ENCODE measurements around the gene IDH1. TPM values are rescaled to one million over a fixed set of nuclear protein-coding genes. Genes with fewer than 3 reads are reported as not detected.

The IDH1 gene
- total RNA-seq, 1 experiment from 2014 or later: 91.2 TPM

DNA sequence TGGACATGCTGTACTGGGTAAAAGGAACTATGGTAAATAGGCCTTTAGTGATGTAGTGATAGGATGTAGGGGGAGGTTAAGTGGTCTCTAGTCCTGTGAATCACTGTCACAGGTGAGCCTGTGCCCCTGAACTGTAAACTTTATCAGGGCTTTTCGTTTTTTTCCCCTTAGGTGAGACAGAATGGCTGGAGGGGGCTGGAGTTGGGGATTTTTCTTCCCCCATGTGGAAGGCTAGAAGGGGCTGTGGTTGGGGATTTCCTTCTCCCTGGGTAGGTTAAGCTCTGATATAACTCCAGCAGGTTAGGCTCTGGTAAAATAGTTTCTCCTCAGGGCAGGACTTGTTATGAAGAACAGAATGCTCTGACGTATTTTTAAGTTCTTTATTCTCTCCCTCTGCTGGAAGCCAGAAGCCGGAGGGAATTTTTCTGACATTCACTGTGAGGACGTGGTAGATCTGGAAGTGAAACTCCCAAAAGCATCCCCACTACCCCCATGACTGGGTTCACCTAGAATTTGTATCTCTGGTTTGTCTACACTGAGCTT is 39.7 kb upstream of the IDH1 start:
- no peak overlapping the region for H3K9ac ChIP-seq (ENCODE audit: low read length)
- no peak for DNase-seq (ENCODE audit: low read depth, low spot score)
- H3K9me2 ChIP-seq (ENCODE audit: insufficient read depth): no peaks in the 10 kb centered on the region
- H3K27me3 ChIP-seq (ENCODE audit: insufficient read depth, low read length): no peaks in the 10 kb centered on the region
- POLR2A ChIA-PET: no interaction called here
- peaks cover 6% of the 10 kb centered on the region; the same call in 1 of the 2 replicates for H3K79me2 ChIP-seq (ENCODE audit: insufficient read depth, low read length)
- ATAC-seq: no peak
- H3K27ac ChIP-seq (ENCODE audit: low read depth, low read length): no peak overlapping the region
- no peaks in the 10 kb centered on the region for H4K20me1 ChIP-seq (ENCODE audit: insufficient read depth)
- intact Hi-C loops (cut with micrococcal nuclease): no loop called here
- H3K9me3 ChIP-seq (ENCODE audit: control insufficient read depth in 1 of 2, insufficient read depth in 1 of 2, low read depth in 1 of 2, low read length in 2 of 2): no peaks in the 10 kb centered on the region
- H3K36me3 ChIP-seq (ENCODE audit: control insufficient read depth in 1 of 2, insufficient read depth in 2 of 2, low read length in 2 of 2): 0 out of 4 replicates have a peak, but pooled peaks cover 0 to 2% of the 10 kb centered on the region in 2 experiments
- CTCF ChIA-PET: no interaction called here
- no peak overlapping the region for H3K4me2 ChIP-seq (ENCODE audit: low read length)
- H2AFZ ChIP-seq (ENCODE audit: low read depth, low read length, poor library complexity, severe bottlenecking): no peak overlapping the region
- no peak overlapping the region for H3K4me3 ChIP-seq (replicated peaks in 1 of 2; ENCODE audit: low read depth in 1 of 2, low read length in 2 of 2)
- BruUV-seq (replicated peaks): no TSS peak
- RAD21 ChIA-PET (ENCODE audit: low non-redundant PET in 1 of 2, low total read pairs in 2 of 2, uncharacterized antibody in 2 of 2, unreplicated experiment in 2 of 2): no interaction called here
- TF ChIP-seq JUND (IDR thresholded peaks at IDR 0.05) (no peak), CEBPB (IDR thresholded peaks at IDR 0.05; ENCODE audit: low read depth) (no peak), POLR2A (IDR thresholded peaks at IDR 0.05; ENCODE audit: borderline replicate concordance, extremely low read depth, insufficient read depth, insufficient read length) (no peak), RAD21 (IDR thresholded peaks at IDR 0.05; ENCODE audit: low read depth) (no peak)
- TF ChIP-seq, protein P1, sequence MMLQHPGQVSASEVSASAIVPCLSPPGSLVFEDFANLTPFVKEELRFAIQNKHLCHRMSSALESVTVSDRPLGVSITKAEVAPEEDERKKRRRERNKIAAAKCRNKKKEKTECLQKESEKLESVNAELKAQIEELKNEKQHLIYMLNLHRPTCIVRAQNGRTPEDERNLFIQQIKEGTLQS (IDR thresholded peaks at IDR 0.05): no peak
- H3K4me1 ChIP-seq (ENCODE audit: control insufficient read depth in 1 of 2, insufficient read depth in 2 of 2, low read length in 2 of 2): no peaks in the 10 kb centered on the region

DNA sequence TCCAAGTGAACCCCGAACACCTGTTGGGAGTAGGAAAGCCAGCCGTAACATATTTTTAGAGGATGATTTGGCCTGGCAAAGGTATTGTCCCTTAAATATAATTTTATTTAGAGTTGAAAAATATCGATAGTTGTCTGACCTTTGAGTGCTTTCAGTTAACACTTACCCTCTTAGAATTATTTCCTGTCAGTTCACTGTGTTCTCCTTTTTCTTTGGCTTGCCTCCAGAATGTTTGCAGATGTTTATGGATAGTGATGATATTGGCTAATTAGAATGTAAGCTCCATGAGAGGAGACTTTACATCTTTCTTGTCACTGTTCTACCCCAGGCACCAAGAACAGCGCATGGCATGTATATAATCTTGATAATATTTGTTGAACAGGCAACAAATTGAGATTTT is 31.0 kb upstream of the IDH1 start:
- H2AFZ ChIP-seq (ENCODE audit: low read depth, low read length, poor library complexity, severe bottlenecking): no peak overlapping the region
- H3K27ac ChIP-seq (ENCODE audit: low read depth, low read length): no peak overlapping the region
- DNase-seq (ENCODE audit: low read depth, low spot score) (no peak), ATAC-seq (no peak)
- ChIA-PET POLR2A (no interaction called here), RAD21 (ENCODE audit: low non-redundant PET in 1 of 2, low total read pairs in 2 of 2, uncharacterized antibody in 2 of 2, unreplicated experiment in 2 of 2) (no interaction called here), CTCF (no interaction called here)
- no peak overlapping the region for H3K4me2 ChIP-seq (ENCODE audit: low read length)
- BruUV-seq (replicated peaks): no TSS peak
- TF ChIP-seq, protein P2, sequence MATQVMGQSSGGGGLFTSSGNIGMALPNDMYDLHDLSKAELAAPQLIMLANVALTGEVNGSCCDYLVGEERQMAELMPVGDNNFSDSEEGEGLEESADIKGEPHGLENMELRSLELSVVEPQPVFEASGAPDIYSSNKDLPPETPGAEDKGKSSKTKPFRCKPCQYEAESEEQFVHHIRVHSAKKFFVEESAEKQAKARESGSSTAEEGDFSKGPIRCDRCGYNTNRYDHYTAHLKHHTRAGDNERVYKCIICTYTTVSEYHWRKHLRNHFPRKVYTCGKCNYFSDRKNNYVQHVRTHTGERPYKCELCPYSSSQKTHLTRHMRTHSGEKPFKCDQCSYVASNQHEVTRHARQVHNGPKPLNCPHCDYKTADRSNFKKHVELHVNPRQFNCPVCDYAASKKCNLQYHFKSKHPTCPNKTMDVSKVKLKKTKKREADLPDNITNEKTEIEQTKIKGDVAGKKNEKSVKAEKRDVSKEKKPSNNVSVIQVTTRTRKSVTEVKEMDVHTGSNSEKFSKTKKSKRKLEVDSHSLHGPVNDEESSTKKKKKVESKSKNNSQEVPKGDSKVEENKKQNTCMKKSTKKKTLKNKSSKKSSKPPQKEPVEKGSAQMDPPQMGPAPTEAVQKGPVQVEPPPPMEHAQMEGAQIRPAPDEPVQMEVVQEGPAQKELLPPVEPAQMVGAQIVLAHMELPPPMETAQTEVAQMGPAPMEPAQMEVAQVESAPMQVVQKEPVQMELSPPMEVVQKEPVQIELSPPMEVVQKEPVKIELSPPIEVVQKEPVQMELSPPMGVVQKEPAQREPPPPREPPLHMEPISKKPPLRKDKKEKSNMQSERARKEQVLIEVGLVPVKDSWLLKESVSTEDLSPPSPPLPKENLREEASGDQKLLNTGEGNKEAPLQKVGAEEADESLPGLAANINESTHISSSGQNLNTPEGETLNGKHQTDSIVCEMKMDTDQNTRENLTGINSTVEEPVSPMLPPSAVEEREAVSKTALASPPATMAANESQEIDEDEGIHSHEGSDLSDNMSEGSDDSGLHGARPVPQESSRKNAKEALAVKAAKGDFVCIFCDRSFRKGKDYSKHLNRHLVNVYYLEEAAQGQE (IDR thresholded peaks at IDR 0.05; ENCODE audit: low read depth): no peak
- TF ChIP-seq POLR2A (IDR thresholded peaks at IDR 0.05; ENCODE audit: borderline replicate concordance, extremely low read depth, insufficient read depth, insufficient read length) (no peak), SP1 (IDR thresholded peaks at IDR 0.05; ENCODE audit: low read depth) (no peak), CTCF (IDR thresholded peaks at IDR 0.05 in 2 of 3, conservative IDR thresholded peaks at IDR 0.05 in 1 of 3; ENCODE audit: borderline replicate concordance in 1 of 3, insufficient read depth in 1 of 3, low read depth in 2 of 3, low read length in 2 of 3) (no peak), CEBPB (IDR thresholded peaks at IDR 0.05; ENCODE audit: low read depth) (no peak), ELF1 (IDR thresholded peaks at IDR 0.05; ENCODE audit: borderline replicate concordance, low read depth) (no peak), SIN3A (IDR thresholded peaks at IDR 0.05; ENCODE audit: low read depth) (no peak)
- TF ChIP-seq, protein P3, sequence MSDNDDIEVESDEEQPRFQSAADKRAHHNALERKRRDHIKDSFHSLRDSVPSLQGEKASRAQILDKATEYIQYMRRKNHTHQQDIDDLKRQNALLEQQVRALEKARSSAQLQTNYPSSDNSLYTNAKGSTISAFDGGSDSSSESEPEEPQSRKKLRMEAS (IDR thresholded peaks at IDR 0.05): no peak
- no peaks in the 10 kb centered on the region for H3K9me2 ChIP-seq (ENCODE audit: insufficient read depth)
- intact Hi-C loops (cut with micrococcal nuclease): no loop called here
- no peaks in the 10 kb centered on the region for H3K27me3 ChIP-seq (ENCODE audit: insufficient read depth, low read length)
- peaks cover under 1 to 1% of the 10 kb centered on the region in 2 experiments; a peak in 2 of 4 replicates for H3K4me1 ChIP-seq (ENCODE audit: control insufficient read depth in 1 of 2, insufficient read depth in 2 of 2, low read length in 2 of 2)
- peaks cover 4 to 14% of the 10 kb centered on the region in 2 experiments; a peak in 2 of 4 replicates for H3K36me3 ChIP-seq (ENCODE audit: control insufficient read depth in 1 of 2, insufficient read depth in 2 of 2, low read length in 2 of 2)
- H4K20me1 ChIP-seq (ENCODE audit: insufficient read depth): no peaks in the 10 kb centered on the region
- no peak overlapping the region for H3K4me3 ChIP-seq (replicated peaks in 1 of 2; ENCODE audit: low read depth in 1 of 2, low read length in 2 of 2)
- H3K9me3 ChIP-seq (ENCODE audit: control insufficient read depth in 1 of 2, insufficient read depth in 1 of 2, low read depth in 1 of 2, low read length in 2 of 2): no peaks in the 10 kb centered on the region
- H3K9ac ChIP-seq (ENCODE audit: low read length): no peak overlapping the region
- no peaks in the 10 kb centered on the region for H3K79me2 ChIP-seq (ENCODE audit: insufficient read depth, low read length)
